Dermis lymphatic vessel endothelial cell (primary cell): ENCODE data around the gene CXXC1. TPM values are rescaled to one million over a fixed set of nuclear protein-coding genes. Genes with fewer than 3 reads are reported as not detected.

Experiments
- total RNA-seq: library from RNA; depleted of rRNA; stranded (reverse); fragments of >200 nt; gene quantifications from 2 replicates; pipeline ENCODE4 v1.2.1, GENCODE V29; 2014

The CXXC1 gene
- 29.9 and 36.8 TPM in 2 replicates for total RNA-seq

DNA sequence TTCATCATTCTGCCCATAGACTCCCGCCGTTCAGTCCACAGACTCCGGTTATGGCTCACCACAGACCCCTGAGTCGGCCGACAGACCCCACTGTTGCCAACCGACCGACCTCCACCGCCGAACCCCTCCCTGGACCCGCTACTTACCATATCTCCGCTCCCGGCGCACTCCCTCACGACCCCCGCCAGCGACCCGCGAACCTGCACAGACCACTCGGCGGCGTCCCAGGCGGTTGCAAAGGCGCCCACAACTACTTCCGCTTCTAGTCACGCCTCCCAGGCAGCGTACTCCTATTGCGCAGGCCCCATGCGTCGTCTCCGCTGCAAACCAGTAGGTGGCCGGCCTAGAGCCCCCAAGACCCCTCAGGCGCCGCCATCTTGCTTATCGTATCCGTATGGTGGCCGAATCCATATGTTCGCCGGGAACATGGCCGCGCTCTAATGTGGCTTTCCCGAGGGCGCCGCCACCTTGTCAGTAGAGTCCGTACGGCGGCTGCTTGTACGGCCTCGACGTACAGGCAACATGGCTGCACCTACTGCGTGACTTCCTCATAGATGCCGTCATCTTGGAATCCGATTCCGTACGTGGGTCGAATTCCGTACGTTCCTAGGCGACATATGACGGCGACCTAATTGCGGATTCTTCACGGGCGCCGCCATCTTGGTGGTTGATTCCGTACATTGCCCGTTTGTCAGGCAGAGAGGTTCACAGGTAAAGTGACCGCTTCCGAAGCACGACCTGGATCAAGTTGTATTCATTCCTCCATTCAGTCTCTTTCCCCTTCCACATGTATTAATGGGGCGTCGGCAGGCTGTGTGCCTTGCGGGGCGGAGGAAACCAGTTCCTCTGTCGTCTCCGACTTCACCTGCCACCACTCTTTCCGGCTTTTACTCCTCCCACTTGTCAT, at the start of gene CXXC1:
TSS of gene CXXC1 (minus strand) at position 252 of the 907 bp plus-strand sequence. CDS start at position 149, 103 bp downstream.

DNA sequence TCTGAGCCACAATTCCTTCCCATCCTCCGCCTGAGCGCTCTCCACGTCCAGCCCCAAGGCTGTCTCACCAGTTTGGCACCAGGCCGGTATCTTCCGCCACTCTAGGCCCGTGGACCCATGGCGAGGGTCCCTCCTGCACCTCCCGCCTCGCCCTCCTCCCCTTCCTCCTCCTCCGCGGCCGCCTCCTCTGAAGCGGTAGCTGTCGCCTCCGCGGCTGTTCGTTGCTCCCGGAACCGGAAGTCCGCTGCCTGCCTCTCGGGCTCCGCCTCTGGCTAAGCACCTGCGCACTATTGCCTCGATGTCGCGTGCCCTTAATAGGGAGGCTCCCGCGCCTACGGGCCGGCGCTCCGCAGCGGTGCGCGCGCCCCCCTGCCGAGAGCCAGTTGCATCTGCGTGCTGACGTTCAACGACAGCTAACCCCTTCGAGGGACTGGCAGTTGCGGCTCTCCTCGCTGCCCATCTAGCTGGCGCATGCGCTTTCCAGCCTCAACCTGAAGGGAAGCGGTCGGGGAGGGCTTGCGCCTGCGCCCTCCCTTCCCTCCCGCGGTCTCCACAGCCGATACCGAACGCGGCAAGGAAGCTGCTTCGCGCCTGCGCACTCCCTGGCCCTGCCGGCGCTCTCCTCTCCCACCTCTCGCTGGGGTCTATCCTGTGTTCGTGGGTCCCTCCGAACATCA, 6.1 kb downstream of the CXXC1 start, which contains the start of gene MBD1:
TSS of gene MBD1 (minus strand) at position 229 of the 677 bp plus-strand sequence. CDS start 1,531 bp downstream, outside the sequence.

DNA sequence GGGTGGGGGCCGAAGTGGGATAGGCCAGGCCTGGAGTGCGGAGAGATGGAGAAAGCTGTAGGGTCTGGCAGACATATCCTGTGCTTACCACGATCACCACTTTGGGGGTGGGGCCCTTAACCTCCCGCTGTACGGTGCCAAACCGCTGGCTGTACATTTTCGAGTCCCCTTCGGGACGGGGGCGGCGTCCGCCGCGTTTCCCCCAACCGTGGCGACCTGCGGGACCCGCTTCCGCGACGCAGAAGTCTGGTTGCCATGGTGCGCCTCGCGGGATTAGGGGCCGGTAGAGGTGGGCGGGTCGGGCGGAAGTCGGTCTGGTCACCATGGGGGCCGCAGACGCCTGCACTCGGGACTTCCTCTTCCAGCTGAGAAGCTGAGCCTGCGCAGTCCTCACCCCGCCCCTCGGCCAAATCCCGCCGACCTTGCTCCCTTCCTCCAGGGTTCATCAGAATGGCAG, 21.2 kb downstream of the CXXC1 start, which contains the start of gene CFAP53:
TSS of gene CFAP53 (minus strand) at position 248 of the 457 bp plus-strand sequence. CDS start at position 157, 91 bp downstream.

Other genes starting within 250 kb of the CXXC1 start
- 0.17 TPM in 1 of 2 replicates, not detected in the other for gene MYO5B, start 92.5 kb downstream of the CXXC1 start, total RNA-seq
- gene CFAP53, start 21.2 kb downstream of the CXXC1 start, total RNA-seq, result under 0.01 and 0.17 TPM in 2 replicates
- gene MBD1, start 6.2 kb downstream of the CXXC1 start, total RNA-seq, result 41.7 and 43.2 TPM in 2 replicates
- gene SKA1, start 87.4 kb upstream of the CXXC1 start, total RNA-seq, result 1.8 and 2.2 TPM in 2 replicates